ENCODE data around the gene FOXC1.
A peak's percentile ranks its signal among the peaks of the same experiment; 100 is the strongest.

DNA sequence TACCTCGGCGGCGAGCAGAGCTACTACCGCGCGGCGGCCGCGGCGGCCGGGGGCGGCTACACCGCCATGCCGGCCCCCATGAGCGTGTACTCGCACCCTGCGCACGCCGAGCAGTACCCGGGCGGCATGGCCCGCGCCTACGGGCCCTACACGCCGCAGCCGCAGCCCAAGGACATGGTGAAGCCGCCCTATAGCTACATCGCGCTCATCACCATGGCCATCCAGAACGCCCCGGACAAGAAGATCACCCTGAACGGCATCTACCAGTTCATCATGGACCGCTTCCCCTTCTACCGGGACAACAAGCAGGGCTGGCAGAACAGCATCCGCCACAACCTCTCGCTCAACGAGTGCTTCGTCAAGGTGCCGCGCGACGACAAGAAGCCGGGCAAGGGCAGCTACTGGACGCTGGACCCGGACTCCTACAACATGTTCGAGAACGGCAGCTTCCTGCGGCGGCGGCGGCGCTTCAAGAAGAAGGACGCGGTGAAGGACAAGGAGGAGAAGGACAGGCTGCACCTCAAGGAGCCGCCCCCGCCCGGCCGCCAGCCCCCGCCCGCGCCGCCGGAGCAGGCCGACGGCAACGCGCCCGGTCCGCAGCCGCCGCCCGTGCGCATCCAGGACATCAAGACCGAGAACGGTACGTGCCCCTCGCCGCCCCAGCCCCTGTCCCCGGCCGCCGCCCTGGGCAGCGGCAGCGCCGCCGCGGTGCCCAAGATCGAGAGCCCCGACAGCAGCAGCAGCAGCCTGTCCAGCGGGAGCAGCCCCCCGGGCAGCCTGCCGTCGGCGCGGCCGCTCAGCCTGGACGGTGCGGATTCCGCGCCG, 994 bp downstream of the FOXC1 start:
- peak; percentile 74 for TF ChIP-seq EZH2 (IDR thresholded peaks at IDR 0.05; ENCODE audit: borderline replicate concordance, insufficient read depth, low read depth, low read length, poor library complexity, severe bottlenecking)
- TF ChIP-seq, protein P1, sequence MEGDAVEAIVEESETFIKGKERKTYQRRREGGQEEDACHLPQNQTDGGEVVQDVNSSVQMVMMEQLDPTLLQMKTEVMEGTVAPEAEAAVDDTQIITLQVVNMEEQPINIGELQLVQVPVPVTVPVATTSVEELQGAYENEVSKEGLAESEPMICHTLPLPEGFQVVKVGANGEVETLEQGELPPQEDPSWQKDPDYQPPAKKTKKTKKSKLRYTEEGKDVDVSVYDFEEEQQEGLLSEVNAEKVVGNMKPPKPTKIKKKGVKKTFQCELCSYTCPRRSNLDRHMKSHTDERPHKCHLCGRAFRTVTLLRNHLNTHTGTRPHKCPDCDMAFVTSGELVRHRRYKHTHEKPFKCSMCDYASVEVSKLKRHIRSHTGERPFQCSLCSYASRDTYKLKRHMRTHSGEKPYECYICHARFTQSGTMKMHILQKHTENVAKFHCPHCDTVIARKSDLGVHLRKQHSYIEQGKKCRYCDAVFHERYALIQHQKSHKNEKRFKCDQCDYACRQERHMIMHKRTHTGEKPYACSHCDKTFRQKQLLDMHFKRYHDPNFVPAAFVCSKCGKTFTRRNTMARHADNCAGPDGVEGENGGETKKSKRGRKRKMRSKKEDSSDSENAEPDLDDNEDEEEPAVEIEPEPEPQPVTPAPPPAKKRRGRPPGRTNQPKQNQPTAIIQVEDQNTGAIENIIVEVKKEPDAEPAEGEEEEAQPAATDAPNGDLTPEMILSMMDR (IDR thresholded peaks at IDR 0.05): no peak

All from B cell (primary cell).